IMR-90 (cell line): ENCODE results near the gene MYO1D. TPM values are rescaled to one million over a fixed set of nuclear protein-coding genes. Genes with fewer than 3 reads are reported as not detected.

ENCODE experiments used
- ATAC-seq: fragments of 200-7000 bp; cut with Tn5 transposase; 2 replicates; pipeline ENCODE4 v1.9.1; 2020; ENCODE audit warnings: low read depth, mild to moderate bottlenecking, moderate library complexity
- BruUV-seq: library from RNA; stranded (reverse); fragments of 400-500 nt; replicated peaks from 2 replicates; lab custom pipeline; 2021; lab: Mats Ljungman, UMichigan
- CTCF ChIA-PET: fragments of 300-600 bp; formaldehyde crosslinking; extraction: SDS; loops from one replicate; lab custom pipeline; 2021; ENCODE audit warnings: antibody characterized with exemption; lab: Yijun Ruan, JAX
- POLR2A ChIA-PET: fragments of 300-600 bp; sonication (Branson Sonifier 250); formaldehyde crosslinking; loops from one replicate; lab custom pipeline; 2022; ENCODE audit warnings: antibody characterized with exemption; ENCODE audit not compliant: unreplicated experiment; lab: Charles Lee
- DNase-seq: peaks from one replicate; pipeline ENCODE4 v3.0.0; 2013
- H2AFZ ChIP-seq: replicated peaks from 2 replicates; pipeline ENCODE3; 2013; ENCODE audit warnings: low read length, mild to moderate bottlenecking; ENCODE audit not compliant: poor library complexity
- H2AK5ac ChIP-seq: 2 replicates; pipeline ENCODE4 v1.6.1; 2013; ENCODE audit warnings: low read depth, low read length, inconsistent platforms
- H2AK9ac ChIP-seq: replicated peaks from 2 replicates; pipeline ENCODE3; 2013; ENCODE audit warnings: mild to moderate bottlenecking, low read depth, low read length, moderate library complexity; ENCODE audit not compliant: poor library complexity
- H2BK120ac ChIP-seq: 2 replicates; pipeline ENCODE4 v1.6.1; 2013; ENCODE audit warnings: low read depth, low read length, inconsistent platforms
- H2BK15ac ChIP-seq: 3 replicates; pipeline ENCODE4 v1.6.1; 2013; ENCODE audit warnings: low read depth, low read length, inconsistent platforms
- H2BK20ac ChIP-seq: 2 replicates; pipeline ENCODE4 v1.6.1; 2013; ENCODE audit warnings: low read depth, mild to moderate bottlenecking, inconsistent platforms, low read length, moderate library complexity
- H2BK5ac ChIP-seq: 2 replicates; pipeline ENCODE4 v1.6.1; 2013; ENCODE audit warnings: mild to moderate bottlenecking, low read depth, low read length, inconsistent platforms; ENCODE audit not compliant: poor library complexity, severe bottlenecking
- H3K14ac ChIP-seq: replicated peaks from 2 replicates; pipeline ENCODE4 v1.6.1; 2013; ENCODE audit warnings: low read depth, low read length, inconsistent platforms
- H3K18ac ChIP-seq: 2 replicates; pipeline ENCODE4 v1.6.1; 2013; ENCODE audit warnings: low read depth, low read length, control low read depth
- H3K23ac ChIP-seq: 2 replicates; pipeline ENCODE4 v1.6.1; 2013; ENCODE audit warnings: low read depth, low read length, inconsistent platforms
- H3K27ac ChIP-seq: 2 replicates; pipeline ENCODE4 v1.5.1; 2013; ENCODE audit warnings: mild to moderate bottlenecking, control low read depth, low read length; ENCODE audit not compliant: insufficient read depth
- H3K27me3 ChIP-seq: 2 replicates; pipeline ENCODE4 v1.6.1; 2013; ENCODE audit warnings: low read length; ENCODE audit not compliant: control insufficient read depth, insufficient read depth
- H3K36me3 ChIP-seq: 2 replicates; pipeline ENCODE4 v1.6.1; 2013; ENCODE audit warnings: low read length, mixed read lengths; ENCODE audit not compliant: control insufficient read depth, insufficient read depth
- H3K4ac ChIP-seq: 2 replicates; pipeline ENCODE4 v1.6.1; 2013; ENCODE audit warnings: low read depth, low read length, inconsistent platforms
- H3K4me1 ChIP-seq: 2 replicates; pipeline ENCODE4 v1.6.1; 2013; ENCODE audit warnings: low read length, mixed read lengths; ENCODE audit not compliant: control insufficient read depth, insufficient read depth
- H3K4me2 ChIP-seq: 2 replicates; pipeline ENCODE4 v1.6.1; 2013; ENCODE audit warnings: low read depth, mild to moderate bottlenecking, control low read depth, low read length, moderate library complexity
- H3K4me3 ChIP-seq: 2 replicates; pipeline ENCODE4 v1.5.1; 2013; ENCODE audit warnings: low read depth, mild to moderate bottlenecking, control low read depth, low read length, moderate library complexity; ENCODE audit not compliant: insufficient read depth
- H3K56ac ChIP-seq: 2 replicates; pipeline ENCODE4 v1.6.1; 2013; ENCODE audit warnings: low read length, inconsistent platforms; ENCODE audit not compliant: insufficient read depth; ENCODE audit errors: extremely low read depth
- H3K79me1 ChIP-seq, 2 experiments: 2 replicates each; pipeline ENCODE4 v1.6.1; 2013; ENCODE audit warnings: low read length in 2 of 2, inconsistent platforms in 1 of 2, low read depth in 1 of 2
- H3K9ac ChIP-seq: 2 replicates; pipeline ENCODE4 v1.6.1; 2013; ENCODE audit warnings: low read depth, low read length, control low read depth
- H3K9me1 ChIP-seq: 2 replicates; pipeline ENCODE4 v1.6.1; 2013; ENCODE audit warnings: low read length, inconsistent platforms; ENCODE audit not compliant: insufficient read depth
- H3K9me3 ChIP-seq: 2 replicates; pipeline ENCODE4 v1.6.1; 2013; ENCODE audit warnings: low read length; ENCODE audit not compliant: control insufficient read depth, insufficient read depth
- H4K20me1 ChIP-seq: 2 replicates; pipeline ENCODE4 v1.6.1; 2013; ENCODE audit warnings: low read length, inconsistent platforms; ENCODE audit not compliant: insufficient read depth
- H4K5ac ChIP-seq: 2 replicates; pipeline ENCODE4 v1.6.1; 2013; ENCODE audit warnings: mild to moderate bottlenecking, low read depth, low read length, control low read depth
- H4K8ac ChIP-seq, 2 experiments: 2 replicates each; pipeline ENCODE4 v1.6.1; 2013; ENCODE audit warnings: low read depth in 2 of 2, low read length in 2 of 2, control low read depth in 1 of 2, inconsistent platforms in 1 of 2
- H4K91ac ChIP-seq: 2 replicates; pipeline ENCODE4 v1.6.1; 2013; ENCODE audit warnings: low read depth, low read length, inconsistent platforms; ENCODE audit not compliant: insufficient read depth
- BHLHE40 ChIP-seq: fragments of 150-350 bp; IDR thresholded peaks from 2 replicates; pipeline ENCODE4 v1.6.1; 2016; ENCODE audit warnings: mild to moderate bottlenecking, low read depth, low read length
- CEBPB ChIP-seq: IDR thresholded peaks from 2 replicates; pipeline ENCODE4 v1.6.1; 2012; ENCODE audit warnings: low read depth, low read length, improper control_type of control experiment
- CHD1 ChIP-seq: IDR thresholded peaks from 2 replicates; pipeline ENCODE4 v1.6.1; 2012; ENCODE audit warnings: low read depth, low read length, improper control_type of control experiment
- ELK1 ChIP-seq: fragments of 150-350 bp; IDR thresholded peaks from 2 replicates; pipeline ENCODE4 v1.6.1; 2016; ENCODE audit warnings: low read depth, mild to moderate bottlenecking, low read length, moderate library complexity, borderline replicate concordance
- FOS ChIP-seq: fragments of 150-350 bp; IDR thresholded peaks from 2 replicates; pipeline ENCODE4 v1.6.1; 2016; ENCODE audit warnings: low read depth, low read length
- MAFK ChIP-seq: IDR thresholded peaks from 2 replicates; pipeline ENCODE4 v1.6.1; 2012; ENCODE audit warnings: low read depth, low read length, improper control_type of control experiment
- MAZ ChIP-seq: IDR thresholded peaks from 2 replicates; pipeline ENCODE4 v1.6.1; 2012; ENCODE audit warnings: low read depth, mild to moderate bottlenecking, low read length, improper control_type of control experiment, moderate library complexity, borderline replicate concordance
- MXI1 ChIP-seq: IDR thresholded peaks from 2 replicates; pipeline ENCODE4 v1.6.1; 2012; ENCODE audit warnings: low read depth, mild to moderate bottlenecking, low read length, moderate library complexity, borderline replicate concordance
- NFE2L2 ChIP-seq: fragments of 150-350 bp; IDR thresholded peaks from 2 replicates; pipeline ENCODE4 v1.6.1; 2016; ENCODE audit warnings: low read depth, mild to moderate bottlenecking, low read length
- POLR2A ChIP-seq: IDR thresholded peaks from 2 replicates; pipeline ENCODE4 v1.6.1; 2012; ENCODE audit warnings: mild to moderate bottlenecking, low read depth, low read length
- RCOR1 ChIP-seq: IDR thresholded peaks from 2 replicates; pipeline ENCODE4 v1.6.1; 2012; ENCODE audit warnings: mild to moderate bottlenecking, low read length, improper control_type of control experiment; ENCODE audit not compliant: insufficient replicate concordance
- RFX5 ChIP-seq: IDR thresholded peaks from 2 replicates; pipeline ENCODE4 v1.8.0; 2012; ENCODE audit warnings: low read depth, mild to moderate bottlenecking, low read length, moderate library complexity
- SMC3 ChIP-seq: fragments of 150-350 bp; IDR thresholded peaks from 2 replicates; pipeline ENCODE4 v1.6.1; 2016; ENCODE audit warnings: low read depth, mild to moderate bottlenecking, antibody characterized with exemption, low read length, moderate library complexity
- USF2 ChIP-seq: fragments of 150-350 bp; IDR thresholded peaks from 2 replicates; pipeline ENCODE4 v1.6.1; 2017; ENCODE audit warnings: mild to moderate bottlenecking, antibody characterized with exemption, low read length, low read depth
- WGBS, 2 experiments: methylation state at CpG; one replicate each; pipeline versions ENCODE4 v1.1.5 to v1.1.7; 2013; ENCODE audit warnings: missing lambda C conversion rate in 2 of 2; ENCODE audit not compliant: insufficient read length in 1 of 2; ENCODE audit errors: extremely low coverage in 2 of 2; 5-methylcytosine and 5-hydroxymethylcytosine counted together
- dilution Hi-C: fragments of 300-500 bp; cut with HindIII; formaldehyde crosslinking; loops from one replicate; pipeline ENCODE4 v1.14.3; 2018; ENCODE audit warnings: low sequenced_read_pairs; ENCODE audit not compliant: unreplicated experiment
- in situ Hi-C: fragments of 300-500 bp; cut with MboI; formaldehyde crosslinking; loops from 3 replicates; pipeline ENCODE4 v1.14.3; 2019; ENCODE audit warnings: low sequenced_read_pairs, inconsistent platforms, mixed read lengths
- intact Hi-C: fragments of 100-400 bp; cut with micrococcal nuclease; formaldehyde crosslinking; loops from 2 replicates; pipeline ENCODE4 v1.10.0; 2022
- polyA plus RNA-seq, 3 experiments: library from polyadenylated mRNA; depleted of rRNA; stranded (reverse); fragments of >200 nt; gene quantifications; 2 replicates each; pipeline ENCODE4 v1.2.3, GENCODE V29; 2012; ENCODE audit warnings: low replicate concordance in 1 of 3
- total RNA-seq: library from RNA; depleted of rRNA; stranded (reverse); fragments of >200 nt; gene quantifications from 2 replicates; pipeline ENCODE4 v1.2.3, GENCODE V29; 2012
- TF ChIP-seq, protein P1 (sequence below): conservative IDR thresholded peaks from 2 replicates; pipeline ENCODE4 v1.5.1; 2012; ENCODE audit warnings: mild to moderate bottlenecking, low read depth, low read length, improper control_type of control experiment

MYO1D gene
- total and polyA plus RNA-seq, 2 of the 4 experiments (the other 2 are of a cell fraction) = 0.63 to 0.90 TPM

- dilution Hi-C loops = no loop called here
- TF ChIP-seq CHD1 (no peak), POLR2A (no peak), NFE2L2 (no peak), RFX5 (no peak), FOS (no peak), MXI1 (no peak), BHLHE40 (no peak), SMC3 (no peak), CEBPB (no peak), RCOR1 (no peak), MAFK (no peak), USF2 (no peak), MAZ (no peak), ELK1 (no peak)
- TF ChIP-seq, protein P1, sequence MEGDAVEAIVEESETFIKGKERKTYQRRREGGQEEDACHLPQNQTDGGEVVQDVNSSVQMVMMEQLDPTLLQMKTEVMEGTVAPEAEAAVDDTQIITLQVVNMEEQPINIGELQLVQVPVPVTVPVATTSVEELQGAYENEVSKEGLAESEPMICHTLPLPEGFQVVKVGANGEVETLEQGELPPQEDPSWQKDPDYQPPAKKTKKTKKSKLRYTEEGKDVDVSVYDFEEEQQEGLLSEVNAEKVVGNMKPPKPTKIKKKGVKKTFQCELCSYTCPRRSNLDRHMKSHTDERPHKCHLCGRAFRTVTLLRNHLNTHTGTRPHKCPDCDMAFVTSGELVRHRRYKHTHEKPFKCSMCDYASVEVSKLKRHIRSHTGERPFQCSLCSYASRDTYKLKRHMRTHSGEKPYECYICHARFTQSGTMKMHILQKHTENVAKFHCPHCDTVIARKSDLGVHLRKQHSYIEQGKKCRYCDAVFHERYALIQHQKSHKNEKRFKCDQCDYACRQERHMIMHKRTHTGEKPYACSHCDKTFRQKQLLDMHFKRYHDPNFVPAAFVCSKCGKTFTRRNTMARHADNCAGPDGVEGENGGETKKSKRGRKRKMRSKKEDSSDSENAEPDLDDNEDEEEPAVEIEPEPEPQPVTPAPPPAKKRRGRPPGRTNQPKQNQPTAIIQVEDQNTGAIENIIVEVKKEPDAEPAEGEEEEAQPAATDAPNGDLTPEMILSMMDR = no peak
These were observed 406.3 kb downstream of the MYO1D start for GRCh38 chr17:32470405-32471167.

More at GRCh38 chr17:32470405-32471167, 406.3 kb downstream of the MYO1D start:
- no peak overlapping the region for H2AK9ac ChIP-seq
- no peak overlapping the region for H3K14ac ChIP-seq
- H2AK5ac ChIP-seq = no peak overlapping the region
- H4K5ac ChIP-seq = no peak overlapping the region
- POLR2A ChIA-PET = no interaction called here
- no peak overlapping the region for H2BK20ac ChIP-seq
- no peaks in the 10 kb centered on the region for H3K4me1 ChIP-seq
- no peak overlapping the region for H3K18ac ChIP-seq
- H3K23ac ChIP-seq = no peak overlapping the region
- no peak overlapping the region for H3K4ac ChIP-seq
- no peak overlapping the region for H3K27ac ChIP-seq
- CTCF ChIA-PET = interaction anchor here (2.1 kb wide), 1 partner anchor 8 kb away, joined by 10 read pairs; no protein-coding TSS in a partner anchor
- peaks cover 23 to 35% of the 10 kb centered on the region in 2 experiments for H3K79me1 ChIP-seq
- H3K27me3 ChIP-seq = no peaks in the 10 kb centered on the region
- H3K4me2 ChIP-seq = no peak overlapping the region
- no peak overlapping the region for H2BK120ac ChIP-seq
- H3K36me3 ChIP-seq = peaks cover 52% of the 10 kb centered on the region
- H3K9me1 ChIP-seq = no peaks in the 10 kb centered on the region
- H3K9me3 ChIP-seq = no peaks in the 10 kb centered on the region
- H2BK15ac ChIP-seq = no peak overlapping the region
- H3K56ac ChIP-seq = no peak overlapping the region
- peaks cover 8% of the 10 kb centered on the region; the same call in 1 of the 2 replicates for H4K20me1 ChIP-seq
- no TSS peak for BruUV-seq
- H2BK5ac ChIP-seq = no peak overlapping the region
- intact Hi-C loops (no loop called here), in situ Hi-C loops (no loop called here)
- H3K4me3 ChIP-seq = no peak overlapping the region
- H4K91ac ChIP-seq = no peak overlapping the region
- ATAC-seq (no peak), DNase-seq (no peak)
- H3K9ac ChIP-seq = no peak overlapping the region
- H4K8ac ChIP-seq = no peak overlapping the region
- no peak overlapping the region for H2AFZ ChIP-seq
- WGBS, 2 experiments = 93% methylated on average over 3 of the region's 6 CpGs; no CpG with 5 or more reads in 1 of the 2 experiments
